Lung (tissue), 12 donors: ENCODE results near the gene PARD3. TPM values are rescaled to one million over a fixed set of nuclear protein-coding genes. Genes with fewer than 3 reads are reported as not detected.

Source experiments
- ATAC-seq: fragments of 200-7000 bp; cut with Tn5 transposase; one replicate; pipeline ENCODE4 v1.9.1; 2020; ENCODE audit warnings: moderate number of reproducible peaks; ENCODE audit not compliant: insufficient read depth, low FRiP score
- DNase-seq, 3 donors: peaks; one replicate each; pipeline ENCODE4 v3.0.0-alpha.2; 2013 to 2017
- H3K27ac ChIP-seq, 2 donors: one replicate each; pipeline ENCODE4 v1.5.1; 2013; ENCODE audit warnings: mild to moderate bottlenecking in 2 of 2, moderate library complexity in 2 of 2, control low read depth in 1 of 2, inconsistent platforms in 1 of 2, low read depth in 1 of 2, low read length in 1 of 2
- H3K27me3 ChIP-seq, 3 donors: one replicate each; pipeline ENCODE4 v1.5.1; 2013; ENCODE audit warnings: low read length in 2 of 3; ENCODE audit not compliant: control insufficient read depth in 3 of 3, insufficient read depth in 3 of 3
- H3K36me3 ChIP-seq, 4 donors: one replicate each; pipeline ENCODE4 v1.5.1; 2013; ENCODE audit warnings: low read length in 4 of 4, mild to moderate bottlenecking in 1 of 4, moderate library complexity in 1 of 4; ENCODE audit not compliant: control insufficient read depth in 4 of 4, insufficient read depth in 4 of 4
- H3K4me1 ChIP-seq, 5 donors: one replicate each; pipeline ENCODE4 v1.5.1; 2013; ENCODE audit warnings: low read length in 5 of 5, mild to moderate bottlenecking in 2 of 5, moderate library complexity in 1 of 5; ENCODE audit not compliant: control insufficient read depth in 5 of 5, insufficient read depth in 5 of 5
- H3K4me3 ChIP-seq: one replicate; pipeline ENCODE4 v1.5.1; 2013; ENCODE audit warnings: mild to moderate bottlenecking, control low read depth, moderate library complexity
- H3K9ac ChIP-seq, 2 donors: one replicate each; pipeline ENCODE4 v1.5.1; 2013; ENCODE audit warnings: low read length in 2 of 2, control low read depth in 1 of 2; ENCODE audit not compliant: insufficient read depth in 1 of 2
- H3K9me3 ChIP-seq, 4 donors: one replicate each; pipeline ENCODE4 v1.5.1; 2013; ENCODE audit warnings: low read length in 3 of 4, mild to moderate bottlenecking in 1 of 4, moderate library complexity in 1 of 4; ENCODE audit not compliant: control insufficient read depth in 4 of 4, insufficient read depth in 3 of 4
- CTCF ChIP-seq: IDR thresholded peaks from 2 replicates; pipeline ENCODE4 v1.5.1; 2012; ENCODE audit warnings: mild to moderate bottlenecking; ENCODE audit errors: control extremely low read depth, extremely low read depth
- whole genome bisulfite sequencing, 2 donors: extraction: QIAGEN DNeasy Blood & Tissue Kit; methylation state at CpG; one replicate each; pipeline ENCODE4 v1.1.7; 2013; 5-methylcytosine and 5-hydroxymethylcytosine counted together
- polyA plus RNA-seq, 2 donors: library from polyadenylated mRNA; stranded (reverse); fragments of 200-250 nt; gene quantifications; one replicate each; pipeline ENCODE4 v1.2.1, GENCODE V29; 2013
- total RNA-seq, 2 donors: library from RNA; depleted of rRNA in 1 of 2; stranded (reverse); fragments of >200 nt in 1 of 2; gene quantifications; one replicate each; pipeline ENCODE4 v1.2.1, GENCODE V29; 2014 to 2021
- donor health status: control.
- donor health status: control.
- donor health status: Bipolar disorder and iron deficiency.
- donor health status: healthy.
- donor health status: DM: yes; HTN: yes; CAD: no.

The PARD3 gene
- total and polyA plus RNA-seq, 4 donors, result 10.3 to 69.2 (median 27.6) TPM

GRCh38 chr10:34520084-34520483 is 295.0 kb downstream of the PARD3 start:
- TF ChIP-seq CTCF, result no peak
- Histone ChIP-seq H3K36me3 (peaks cover 0 to 7% (median 0%) of the 10 kb centered on the region in 4 donors), H3K9ac (no peak overlapping the region), H3K27ac (no peak overlapping the region), H3K27me3 (no peaks in the 10 kb centered on the region), H3K4me1 (peaks cover 0 to 13% (median 5%) of the 10 kb centered on the region in 5 donors), H3K9me3 (no peaks in the 10 kb centered on the region), H3K4me3 (no peak overlapping the region)
- WGBS, 2 donors, result 77 to 81% methylated on average over 7 of the region's 7 CpGs
- DNase-seq (peak in 1 of 3 donors; percentile 30), ATAC-seq (no peak)

- WGBS, 2 donors, result 95 to 97% methylated on average over 4 of the region's 4 CpGs
- no peaks in the 10 kb centered on the region for H3K27me3 ChIP-seq
- H3K27ac ChIP-seq, result no peak overlapping the region
- H3K4me3 ChIP-seq, result no peak overlapping the region
- peaks cover 0 to 7% (median 1%) of the 10 kb centered on the region in 4 donors for H3K36me3 ChIP-seq
- H3K9ac ChIP-seq, result no peak overlapping the region
- H3K4me1 ChIP-seq, result peaks cover 0 to 6% (median 0%) of the 10 kb centered on the region in 5 donors
- no peaks in the 10 kb centered on the region for H3K9me3 ChIP-seq
- DNase-seq, result no peak
- no peak for TF ChIP-seq CTCF
- ATAC-seq, result no peak
Observed at GRCh38 chr10:34514290-34514689, 300.8 kb downstream of the PARD3 start.

DNA sequence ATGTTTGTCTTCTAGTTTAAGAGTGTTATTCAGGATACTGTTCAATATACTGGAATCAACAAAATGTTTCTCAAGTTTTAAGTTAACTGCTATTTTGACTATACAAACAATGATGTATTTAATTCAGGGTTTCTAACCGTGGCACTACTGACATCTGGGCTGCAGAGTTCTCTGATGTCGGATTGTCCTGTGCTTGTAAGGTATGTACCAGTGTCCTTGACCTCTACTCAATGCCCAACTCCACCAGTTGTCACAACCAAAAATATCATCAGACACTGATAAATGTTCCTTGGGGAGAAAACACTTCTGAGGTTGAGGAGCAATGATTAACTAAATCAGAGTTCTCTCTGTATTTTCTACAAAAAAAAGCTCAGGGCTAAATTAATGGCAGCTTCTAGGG is 301.5 kb downstream of the PARD3 start:
- DNase-seq (no peak), ATAC-seq (no peak)
- H3K36me3 ChIP-seq, result peaks cover 0 to 7% (median 1%) of the 10 kb centered on the region in 4 donors
- no peak overlapping the region for H3K9ac ChIP-seq
- TF ChIP-seq CTCF, result no peak
- WGBS, 2 donors, result 84 to 96% methylated on average over 2 of the region's 2 CpGs
- no peaks in the 10 kb centered on the region for H3K9me3 ChIP-seq
- H3K27me3 ChIP-seq, result no peaks in the 10 kb centered on the region
- H3K4me3 ChIP-seq, result no peak overlapping the region
- H3K4me1 ChIP-seq, result peaks cover 0 to 2% (median 0%) of the 10 kb centered on the region in 5 donors
- no peak overlapping the region for H3K27ac ChIP-seq

DNA sequence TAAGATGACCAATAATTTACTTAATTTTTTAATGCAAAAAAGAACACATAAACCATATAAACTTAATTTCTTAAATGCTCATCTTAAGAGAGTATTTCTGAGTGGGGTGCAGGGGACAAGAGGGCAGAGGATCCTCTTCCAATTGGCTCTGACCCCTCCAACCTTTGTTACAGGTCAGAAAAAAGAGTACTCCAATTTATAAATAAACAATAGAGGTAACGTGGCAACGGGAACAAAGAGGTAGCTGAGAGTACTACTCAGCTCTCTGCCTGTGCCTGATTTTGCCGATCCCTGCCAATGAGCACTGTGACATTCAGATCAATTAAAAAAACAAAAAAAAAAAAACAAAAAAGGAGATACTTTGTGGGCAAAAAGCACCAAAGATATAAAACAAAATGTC is 307.9 kb downstream of the PARD3 start:
- WGBS, 2 donors, result 72 to 83% methylated on average over 3 of the region's 3 CpGs
- H3K9ac ChIP-seq, result no peak overlapping the region
- no peaks in the 10 kb centered on the region for H3K27me3 ChIP-seq
- H3K36me3 ChIP-seq, result no peaks in the 10 kb centered on the region
- no peak for DNase-seq
- no peak for TF ChIP-seq CTCF
- no peaks in the 10 kb centered on the region for H3K9me3 ChIP-seq
- H3K4me3 ChIP-seq, result no peak overlapping the region
- no peak overlapping the region for H3K27ac ChIP-seq
- no peak for ATAC-seq
- H3K4me1 ChIP-seq, result peaks cover 0 to 3% (median 0%) of the 10 kb centered on the region in 5 donors
